Measurements from ENCODE around the gene LLCFC1.

Gene LLCFC1

DNA sequence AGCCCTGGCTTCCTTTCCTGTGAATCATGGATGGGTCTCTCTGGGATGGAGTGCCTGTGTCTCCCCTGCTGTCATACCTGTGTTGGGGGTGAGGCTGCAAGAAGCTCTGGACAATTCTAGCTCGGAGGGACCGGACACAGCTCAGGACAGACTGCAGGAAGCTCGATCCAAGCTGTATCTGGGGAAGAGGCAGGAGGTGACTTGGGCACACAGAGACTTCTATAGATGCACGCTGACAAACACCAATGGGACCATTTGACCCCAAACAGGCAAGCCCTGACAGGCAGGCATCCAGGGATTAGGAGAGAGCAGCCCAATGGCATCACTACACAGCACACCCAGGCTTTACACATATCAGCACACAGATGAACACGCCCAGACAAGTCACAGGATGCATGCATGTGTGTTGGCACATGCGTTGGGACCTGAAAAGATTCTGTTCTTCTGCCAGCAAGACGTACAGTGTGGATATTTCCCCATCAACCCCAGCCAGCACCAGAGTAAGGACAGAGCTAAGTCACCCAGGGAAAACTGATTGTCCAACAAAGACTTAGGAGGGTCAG, 4.5 kb downstream of the LLCFC1 start:
- TF ChIP-seq, protein P1, sequence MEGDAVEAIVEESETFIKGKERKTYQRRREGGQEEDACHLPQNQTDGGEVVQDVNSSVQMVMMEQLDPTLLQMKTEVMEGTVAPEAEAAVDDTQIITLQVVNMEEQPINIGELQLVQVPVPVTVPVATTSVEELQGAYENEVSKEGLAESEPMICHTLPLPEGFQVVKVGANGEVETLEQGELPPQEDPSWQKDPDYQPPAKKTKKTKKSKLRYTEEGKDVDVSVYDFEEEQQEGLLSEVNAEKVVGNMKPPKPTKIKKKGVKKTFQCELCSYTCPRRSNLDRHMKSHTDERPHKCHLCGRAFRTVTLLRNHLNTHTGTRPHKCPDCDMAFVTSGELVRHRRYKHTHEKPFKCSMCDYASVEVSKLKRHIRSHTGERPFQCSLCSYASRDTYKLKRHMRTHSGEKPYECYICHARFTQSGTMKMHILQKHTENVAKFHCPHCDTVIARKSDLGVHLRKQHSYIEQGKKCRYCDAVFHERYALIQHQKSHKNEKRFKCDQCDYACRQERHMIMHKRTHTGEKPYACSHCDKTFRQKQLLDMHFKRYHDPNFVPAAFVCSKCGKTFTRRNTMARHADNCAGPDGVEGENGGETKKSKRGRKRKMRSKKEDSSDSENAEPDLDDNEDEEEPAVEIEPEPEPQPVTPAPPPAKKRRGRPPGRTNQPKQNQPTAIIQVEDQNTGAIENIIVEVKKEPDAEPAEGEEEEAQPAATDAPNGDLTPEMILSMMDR (IDR thresholded peaks at IDR 0.05; ENCODE audit: low read depth, low read length, missing control alignments), result no peak
- Histone ChIP-seq H3K27ac (no peak overlapping the region), H3K27me3 (replicated peaks) (no peaks in the 10 kb centered on the region), H3K36me3 (replicated peaks) (no peaks in the 10 kb centered on the region), H3K4me3 (ENCODE audit: low read depth, low read length) (no peak overlapping the region)
- no peak for DNase-seq
- in situ Hi-C loops (cut with HindIII; ENCODE audit: low pct_ligation_motif_present, low sequenced_read_pairs), result no loop called here

DNA sequence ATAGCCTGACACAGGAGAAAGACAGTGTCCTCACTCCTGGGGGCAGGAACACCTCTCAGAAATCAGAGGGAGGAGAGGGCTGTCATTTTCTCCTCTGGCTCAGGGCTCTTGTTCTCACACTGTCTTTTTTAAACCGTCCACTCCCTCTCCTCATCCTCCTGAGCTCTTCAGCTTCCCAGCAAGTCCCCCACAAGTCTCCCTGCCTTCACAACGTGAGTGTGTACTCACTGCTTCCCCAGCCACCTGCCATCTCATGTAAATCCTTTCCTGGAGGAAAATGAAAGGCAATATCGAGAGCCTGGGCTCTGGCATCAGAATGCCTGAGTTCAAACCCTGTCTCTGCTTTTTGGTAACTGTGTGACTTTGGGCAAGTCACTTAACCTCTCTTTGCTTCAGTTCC, 5.7 kb downstream of the LLCFC1 start:
- Histone ChIP-seq H3K27ac (no peak overlapping the region), H3K4me3 (ENCODE audit: low read depth, low read length) (no peak overlapping the region), H3K27me3 (replicated peaks) (no peaks in the 10 kb centered on the region), H3K36me3 (replicated peaks) (no peaks in the 10 kb centered on the region)
- DNase-seq, result no peak
- in situ Hi-C loops (cut with HindIII; ENCODE audit: low pct_ligation_motif_present, low sequenced_read_pairs), result no loop called here
- TF ChIP-seq, protein P1 (IDR thresholded peaks at IDR 0.05; ENCODE audit: low read depth, low read length, missing control alignments), result no peak

DNA sequence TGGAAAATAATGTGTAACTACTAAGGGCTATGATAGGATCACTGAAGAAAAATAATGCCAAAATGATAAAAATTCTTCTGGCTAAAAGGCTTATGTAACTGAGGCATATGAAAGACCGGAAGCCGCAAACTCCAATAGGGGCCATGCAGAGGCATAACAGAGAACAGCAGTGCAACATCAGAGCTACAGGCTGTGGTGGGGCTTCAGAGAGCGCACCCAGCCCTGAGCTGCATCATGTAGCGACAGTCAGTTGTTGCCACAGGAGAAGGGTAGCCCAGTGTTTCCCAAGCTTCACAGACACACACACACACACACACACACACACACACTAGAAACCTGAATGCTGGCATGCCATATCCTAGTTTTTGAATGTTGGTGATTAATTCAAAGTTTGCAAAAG, 9.3 kb downstream of the LLCFC1 start:
- in situ Hi-C loops (cut with HindIII; ENCODE audit: low pct_ligation_motif_present, low sequenced_read_pairs), result no loop called here
- H3K27ac ChIP-seq, result no peak overlapping the region
- peaks cover 4% of the 10 kb centered on the region for H3K27me3 ChIP-seq (replicated peaks)
- TF ChIP-seq, protein P1 (IDR thresholded peaks at IDR 0.05; ENCODE audit: low read depth, low read length, missing control alignments), result no peak
- no peak for DNase-seq
- H3K4me3 ChIP-seq (ENCODE audit: low read depth, low read length), result no peak overlapping the region
- no peaks in the 10 kb centered on the region for H3K36me3 ChIP-seq (replicated peaks)

DNA sequence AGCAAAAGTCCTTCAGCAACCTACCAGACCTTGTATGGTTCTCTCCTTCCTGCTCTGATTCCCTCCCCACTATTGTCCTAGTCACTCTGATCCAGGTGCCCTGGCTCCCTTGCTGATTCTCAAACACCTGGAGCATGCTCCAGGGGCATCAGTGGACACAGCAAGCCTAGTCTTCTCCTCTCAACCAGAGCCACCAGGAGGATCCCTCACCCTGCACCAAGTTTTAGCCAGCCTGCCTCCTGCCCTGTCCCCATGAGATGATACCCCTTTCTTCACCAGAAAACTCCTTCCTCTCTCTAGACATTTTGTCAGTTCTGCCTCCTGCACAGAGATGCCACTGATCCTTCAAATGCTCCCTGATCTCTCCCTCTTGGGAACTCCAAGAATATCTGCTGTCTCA, 11.0 kb downstream of the LLCFC1 start:
- TF ChIP-seq, protein P1 (IDR thresholded peaks at IDR 0.05; ENCODE audit: low read depth, low read length, missing control alignments), result no peak
- no peak for DNase-seq
- no peak overlapping the region for H3K4me3 ChIP-seq (ENCODE audit: low read depth, low read length)
- no peak overlapping the region for H3K27ac ChIP-seq
- H3K36me3 ChIP-seq (replicated peaks), result no peaks in the 10 kb centered on the region
- in situ Hi-C loops (cut with HindIII; ENCODE audit: low pct_ligation_motif_present, low sequenced_read_pairs), result no loop called here
- peaks cover 4% of the 10 kb centered on the region for H3K27me3 ChIP-seq (replicated peaks)

DNA sequence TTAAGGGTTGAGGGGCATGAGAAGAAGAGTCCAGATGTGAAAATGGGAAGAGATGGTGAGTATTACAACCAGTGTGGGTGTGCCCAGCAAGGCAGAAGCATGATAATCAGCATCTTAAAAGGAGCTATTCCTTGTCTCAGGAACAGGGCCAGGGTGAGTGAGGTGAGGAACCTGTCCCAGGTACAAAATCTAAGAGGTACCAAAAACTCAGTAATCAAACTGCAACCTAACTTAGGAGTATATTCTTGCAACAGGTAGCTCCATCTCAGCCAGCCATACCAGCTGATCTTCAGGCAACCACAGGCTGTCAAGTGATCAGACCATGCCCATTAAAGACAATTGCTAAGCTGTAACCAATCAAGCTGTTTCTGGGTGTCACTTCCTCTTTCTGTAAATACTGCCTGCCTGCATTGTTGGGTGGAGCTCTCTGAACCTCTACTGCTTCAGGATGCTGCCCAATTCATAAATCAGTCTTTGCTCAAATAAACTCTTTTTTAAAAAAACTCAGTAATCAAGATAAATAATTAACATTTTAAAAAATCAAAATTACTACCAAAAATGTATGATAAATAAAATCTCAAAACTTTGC, 15.5 kb downstream of the LLCFC1 start:
- Histone ChIP-seq H3K27me3 (replicated peaks) (peaks cover 7% of the 10 kb centered on the region), H3K36me3 (replicated peaks) (no peaks in the 10 kb centered on the region), H3K4me3 (ENCODE audit: low read depth, low read length) (no peak overlapping the region), H3K27ac (no peak overlapping the region)
- in situ Hi-C loops (cut with HindIII; ENCODE audit: low pct_ligation_motif_present, low sequenced_read_pairs), result no loop called here
- no peak for DNase-seq
- TF ChIP-seq, protein P1 (IDR thresholded peaks at IDR 0.05; ENCODE audit: low read depth, low read length, missing control alignments), result no peak

Data from brain microvascular endothelial cell (primary cell).